HG02884 (cell line): ENCODE measurements around the gene SMAP2.

ENCODE experiments used
- ATAC-seq: cut with Tn5 transposase; IDR thresholded peaks from one replicate; pipeline ENCODE4 v1.9.1; 2021; ENCODE audit warnings: mild to moderate bottlenecking, moderate library complexity; ENCODE audit not compliant: unreplicated experiment

Gene SMAP2

GRCh38 chr1:40389322-40389803 is 15.8 kb downstream of the SMAP2 start:
- no peak for ATAC-seq

GRCh38 chr1:40389871-40390560 is 16.5 kb downstream of the SMAP2 start:
- no peak for ATAC-seq

- no peak for ATAC-seq
These were observed 17.3 kb downstream of the SMAP2 start for GRCh38 chr1:40390857-40391256.

- ATAC-seq: no peak
These were observed 18.2 kb downstream of the SMAP2 start for GRCh38 chr1:40391688-40392145.

- ATAC-seq: no peak
These were observed 18.7 kb downstream of the SMAP2 start for GRCh38 chr1:40392221-40392620.

GRCh38 chr1:40393173-40393572 is 19.6 kb downstream of the SMAP2 start:
- no peak for ATAC-seq

- no peak for ATAC-seq
These were observed 21.1 kb downstream of the SMAP2 start for GRCh38 chr1:40394491-40395172.

GRCh38 chr1:40395190-40396175 is 22.0 kb downstream of the SMAP2 start:
- ATAC-seq: no peak

GRCh38 chr1:40396420-40396819 is 22.9 kb downstream of the SMAP2 start:
- ATAC-seq: no peak

- no peak for ATAC-seq
These were observed 23.7 kb downstream of the SMAP2 start for GRCh38 chr1:40397258-40397657.

- ATAC-seq: peak; percentile 56
These were observed 26.6 kb downstream of the SMAP2 start for GRCh38 chr1:40399984-40400704.

GRCh38 chr1:40401473-40402201 is 28.1 kb downstream of the SMAP2 start:
- no peak for ATAC-seq

GRCh38 chr1:40404670-40405462 is 31.3 kb downstream of the SMAP2 start:
- ATAC-seq: no peak

GRCh38 chr1:40405812-40406211 is 32.3 kb downstream of the SMAP2 start:
- ATAC-seq: no peak

- ATAC-seq: no peak
These were observed 33.9 kb downstream of the SMAP2 start for GRCh38 chr1:40407453-40407852.

- no peak for ATAC-seq
These were observed 35.9 kb downstream of the SMAP2 start for GRCh38 chr1:40409467-40409866.

GRCh38 chr1:40411294-40411693 is 37.8 kb downstream of the SMAP2 start:
- no peak for ATAC-seq

- no peak for ATAC-seq
These were observed 38.3 kb downstream of the SMAP2 start for GRCh38 chr1:40411843-40412242.
